AG04450 (cell line): ENCODE measurements around the gene STX12. TPM values are rescaled to one million over a fixed set of nuclear protein-coding genes. Genes with fewer than 3 reads are reported as not detected.
"Not testable (repeated sequence)": the region's sequence is repeated elsewhere in the genome, so short reads cannot be mapped to it uniquely, and the experiment has no call there.

Experiments
- CTCF ChIA-PET: fragments of 300-600, 350-600 bp; formaldehyde crosslinking; extraction: SDS; loops from one replicate; lab custom pipeline; 2022; ENCODE audit warnings: antibody characterized with exemption, inconsistent platforms; lab: Charles Lee
- POLR2A ChIA-PET: fragments of 350-600 bp; formaldehyde crosslinking; extraction: SDS; loops from one replicate; lab custom pipeline; 2021; ENCODE audit warnings: antibody characterized with exemption, inconsistent platforms; lab: Yijun Ruan, JAX
- DNase-seq: peaks from one replicate; pipeline ENCODE4 v3.0.0-alpha.2; 2011; ENCODE audit warnings: low read depth, low spot score
- H3K27ac ChIP-seq: one replicate; pipeline ENCODE4 v1.5.1; 2012; ENCODE audit warnings: low read depth, low read length, control low read depth
- H3K27me3 ChIP-seq: one replicate; pipeline ENCODE4 v1.6.0; 2012; ENCODE audit warnings: low read length; ENCODE audit not compliant: control insufficient read depth, insufficient read depth
- H3K4me3 ChIP-seq: 2 replicates; pipeline ENCODE4 v1.5.1; 2011; ENCODE audit warnings: mild to moderate bottlenecking, low read depth, low read length, control low read depth
- H3K9me3 ChIP-seq: 2 replicates; pipeline ENCODE4 v1.5.1; 2012; ENCODE audit warnings: low read length; ENCODE audit not compliant: control insufficient read depth, insufficient read depth
- CTCF ChIP-seq: IDR thresholded peaks from 2 replicates; pipeline ENCODE4 v1.5.1; 2011; ENCODE audit warnings: low read depth, low read length, control low read depth, inconsistent platforms
- polyA plus RNA-seq: library from polyadenylated mRNA; depleted of rRNA; stranded (reverse); fragments of >200 nt; gene quantifications from 2 replicates; pipeline ENCODE4 v1.2.3, GENCODE V29; 2011

STX12 gene
- polyA plus RNA-seq, 1 experiment, result 42.6 TPM

- CTCF ChIA-PET, result no interaction called here
- no peak for TF ChIP-seq CTCF
- no peaks in the 10 kb centered on the region for H3K27me3 ChIP-seq
- no peaks in the 10 kb centered on the region for H3K9me3 ChIP-seq
- H3K4me3 ChIP-seq, result no peak overlapping the region
- POLR2A ChIA-PET, result interaction anchor here (0.7 kb wide), 1 partner anchor 681 kb away, joined by 7 read pairs; the partner anchor contains the start of gene RCC1
- DNase-seq, result no peak
- no peak overlapping the region for H3K27ac ChIP-seq
Measured at GRCh38 chr1:27824411-27824810, 51.4 kb downstream of the STX12 start.

- not testable (repeated sequence) for H3K9me3 ChIP-seq, H3K4me3 ChIP-seq, DNase-seq, H3K27me3 ChIP-seq, H3K27ac ChIP-seq
- ChIA-PET POLR2A (interaction anchor here (0.6 kb wide), 1 partner anchor 263 kb away, joined by 5 read pairs; no protein-coding TSS in a partner anchor), CTCF (interaction anchor here (0.6 to 1.5 kb wide), 2 partner anchors 160 to 332 kb away, joined by 3 to 5 read pairs; no protein-coding TSS in a partner anchor)
Measured at GRCh38 chr1:27829339-27829960, 56.4 kb downstream of the STX12 start.

GRCh38 chr1:27830621-27831440 lies 57.8 kb downstream of the STX12 start, which contains the start of gene PPP1R8:
TSS of gene PPP1R8 (plus strand) at chr1:27830782. CDS start at chr1:27830836, 54 bp downstream.
- TF ChIP-seq CTCF, result no peak
- peak within 1 kb of the TSS; percentile 93 for H3K4me3 ChIP-seq
- ChIA-PET CTCF (interaction anchor here (0.6 to 1.5 kb wide), 4 partner anchors 105 to 902 kb away, joined by 3 to 5 read pairs (median 3); partner anchors contain the start of gene FAM76A), POLR2A (interaction anchor here (0.5 to 1.9 kb wide), 16 partner anchors 9 to 611 kb away, joined by 3 to 27 read pairs (median 3); partner anchors contain the start of genes FAM76A and STX12)
- peak within 1 kb of the TSS; percentile 85 for H3K27ac ChIP-seq
- peak; percentile 83 for DNase-seq
- no peaks in the 10 kb centered on the region for H3K27me3 ChIP-seq
- H3K9me3 ChIP-seq, result peaks cover 6% of the 10 kb centered on the region; the same call in 1 of the 2 replicates

GRCh38 chr1:27831568-27832410 lies 58.8 kb downstream of the STX12 start:
- TF ChIP-seq CTCF, result no peak
- POLR2A ChIA-PET, result interaction anchor here (0.6 to 1.9 kb wide), 3 partner anchors 26 to 59 kb away, joined by 3 to 27 read pairs (median 4); partner anchors contain the start of gene STX12
- DNase-seq, result no peak
- no peaks in the 10 kb centered on the region for H3K27me3 ChIP-seq
- H3K27ac ChIP-seq, result peak overlapping the region; percentile 11
- H3K9me3 ChIP-seq, result peaks cover 6% of the 10 kb centered on the region; the same call in 1 of the 2 replicates
- CTCF ChIA-PET, result interaction anchor here (0.6 kb wide), 2 partner anchors 192 to 903 kb away, joined by 3 to 5 read pairs; no protein-coding TSS in a partner anchor
- peak overlapping the region; percentile 93 for H3K4me3 ChIP-seq
